ENCODE results near the gene ARRB2. TPM values are rescaled to one million over a fixed set of nuclear protein-coding genes. Genes with fewer than 3 reads are reported as not detected.
"Not testable (repeated sequence)": the region's sequence is repeated elsewhere in the genome, so short reads cannot be mapped to it uniquely, and the experiment has no call there.

The ARRB2 gene
- polyA plus RNA-seq, 1 experiment: 10.7 TPM

- TF ChIP-seq CTCF (IDR thresholded peaks at IDR 0.05; ENCODE audit: insufficient read depth, low read depth, low read length): no peak
- Histone ChIP-seq H3K4me3 (ENCODE audit: low read depth, low read length) (peak overlapping the region; percentile 79), H3K27me3 (ENCODE audit: control insufficient read depth, insufficient read depth, low read length) (no peaks in the 10 kb centered on the region), H3K36me3 (ENCODE audit: control insufficient read depth, insufficient read depth, low read length) (no peaks in the 10 kb centered on the region)
- ChIA-PET CTCF (interaction anchor here (1.0 to 2.2 kb wide), 8 partner anchors 14 to 192 kb away, joined by 3 to 7 read pairs (median 4); partner anchors contain the start of gene CHRNE), POLR2A (interaction anchor here (1.0 kb wide), 1 partner anchor 21 kb away, joined by 3 read pairs; no protein-coding TSS in a partner anchor)
- DNase-seq (ENCODE audit: low read depth): no peak
Observed at GRCh38 chr17:4710693-4711634, 532 bp downstream of the ARRB2 start.

DNA sequence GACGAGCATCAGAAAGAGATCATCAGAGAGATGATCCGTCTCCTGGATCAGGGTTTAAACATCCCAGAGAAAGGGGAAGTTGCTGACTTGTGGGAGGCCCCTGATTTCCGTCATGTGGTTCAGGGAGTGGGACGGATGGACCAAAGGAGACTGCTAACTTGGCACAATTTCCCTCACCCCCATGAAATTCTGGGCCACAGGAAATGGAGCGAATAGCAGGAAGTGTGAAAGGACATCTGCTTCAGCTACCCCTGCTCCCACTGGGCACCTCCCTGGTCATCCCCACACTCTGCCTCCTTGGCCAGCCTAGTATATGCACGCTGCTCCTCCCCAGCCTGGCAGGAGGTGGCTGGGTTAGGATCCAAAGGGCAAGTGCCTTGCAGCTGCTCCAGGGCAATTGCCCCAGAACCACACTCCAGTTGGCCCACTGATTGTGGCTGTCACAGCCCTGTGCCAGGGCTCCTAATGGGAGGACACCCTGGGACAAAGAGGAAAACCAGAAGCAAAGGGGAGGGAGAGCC, 1.3 kb downstream of the ARRB2 start:
- DNase-seq (ENCODE audit: low read depth): no peak
- CTCF ChIA-PET: no interaction called here
- POLR2A ChIA-PET: no interaction called here
- no peak for TF ChIP-seq CTCF (IDR thresholded peaks at IDR 0.05; ENCODE audit: insufficient read depth, low read depth, low read length)
- H3K36me3 ChIP-seq (ENCODE audit: control insufficient read depth, insufficient read depth, low read length): peaks cover 1% of the 10 kb centered on the region; the same call in 1 of the 2 replicates
- no peaks in the 10 kb centered on the region for H3K27me3 ChIP-seq (ENCODE audit: control insufficient read depth, insufficient read depth, low read length)
- H3K4me3 ChIP-seq (ENCODE audit: low read depth, low read length): no peak overlapping the region

DNA sequence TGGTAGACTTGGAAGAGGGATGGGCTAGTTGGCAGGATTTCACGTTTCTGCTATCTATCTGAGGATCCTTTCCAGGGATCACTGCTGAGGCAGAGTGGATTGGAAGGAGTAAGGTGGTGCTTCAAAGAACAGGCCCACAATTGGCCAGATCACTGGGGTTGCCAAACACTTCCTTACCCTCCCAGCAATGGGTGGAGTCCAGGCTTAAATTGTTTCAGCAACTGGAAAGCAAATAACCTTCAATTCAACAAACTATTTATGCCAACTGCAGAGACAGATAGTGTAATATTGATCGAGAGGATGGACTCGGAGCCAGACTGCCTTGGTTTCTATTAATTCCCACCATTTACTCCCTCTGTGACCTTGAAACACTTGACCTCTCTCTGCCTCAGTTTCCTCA, 2.1 kb downstream of the ARRB2 start:
- H3K36me3 ChIP-seq (ENCODE audit: control insufficient read depth, insufficient read depth, low read length): peaks cover 1% of the 10 kb centered on the region; the same call in 1 of the 2 replicates
- POLR2A ChIA-PET: no interaction called here
- no peak for TF ChIP-seq CTCF (IDR thresholded peaks at IDR 0.05; ENCODE audit: insufficient read depth, low read depth, low read length)
- H3K27me3 ChIP-seq (ENCODE audit: control insufficient read depth, insufficient read depth, low read length): no peaks in the 10 kb centered on the region
- H3K4me3 ChIP-seq (ENCODE audit: low read depth, low read length): no peak overlapping the region
- CTCF ChIA-PET: interaction anchor here (0.7 kb wide), 1 partner anchor 201 kb away, joined by 4 read pairs; no protein-coding TSS in a partner anchor
- no peak for DNase-seq (ENCODE audit: low read depth)

GRCh38 chr17:4714340-4715062, 4.1 kb downstream of the ARRB2 start:
- H3K27me3 ChIP-seq (ENCODE audit: control insufficient read depth, insufficient read depth, low read length); POLR2A ChIA-PET; H3K36me3 ChIP-seq (ENCODE audit: control insufficient read depth, insufficient read depth, low read length); H3K4me3 ChIP-seq (ENCODE audit: low read depth, low read length); CTCF ChIA-PET; DNase-seq (ENCODE audit: low read depth): not testable (repeated sequence)

- Histone ChIP-seq H3K27me3 (ENCODE audit: control insufficient read depth, insufficient read depth, low read length) (no peaks in the 10 kb centered on the region), H3K4me3 (ENCODE audit: low read depth, low read length) (no peak overlapping the region), H3K36me3 (ENCODE audit: control insufficient read depth, insufficient read depth, low read length) (peaks cover 3% of the 10 kb centered on the region; the same call in 1 of the 2 replicates)
- ChIA-PET CTCF (interaction anchor here (1.0 kb wide), 1 partner anchor 166 kb away, joined by 3 read pairs; no protein-coding TSS in a partner anchor), POLR2A (no interaction called here)
- no peak for DNase-seq (ENCODE audit: low read depth)
- no peak for TF ChIP-seq CTCF (IDR thresholded peaks at IDR 0.05; ENCODE audit: insufficient read depth, low read depth, low read length)
Observed at GRCh38 chr17:4715063-4715744, 4.8 kb downstream of the ARRB2 start.

Data from BJ (cell line).